Measurements from ENCODE around the gene KCNG3.

Gene KCNG3

DNA sequence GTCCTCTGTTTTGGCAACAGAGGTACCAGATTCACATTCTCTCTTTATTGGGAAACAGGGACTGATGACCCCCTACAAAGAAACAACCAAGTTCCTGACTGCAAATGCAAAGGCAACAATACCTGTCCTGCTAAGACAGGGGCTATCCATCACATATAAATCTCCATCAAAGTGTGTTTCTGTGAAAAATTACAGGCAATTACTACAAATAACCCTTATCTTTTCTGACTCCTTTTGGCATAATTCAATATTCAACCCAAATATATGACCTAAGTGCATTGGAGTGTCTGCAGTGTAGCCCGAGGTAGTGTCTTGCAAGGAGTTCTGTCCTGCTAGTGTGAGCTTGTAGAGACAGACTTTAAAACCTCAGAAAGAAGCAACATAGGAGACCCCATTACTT is 35.4 kb downstream of the KCNG3 start:
- H3K9me3 ChIP-seq, result no peaks in the 10 kb centered on the region
- H3K27me3 ChIP-seq (ENCODE audit: low read depth), result no peaks in the 10 kb centered on the region
- no peak overlapping the region for H3K4me3 ChIP-seq
- no peaks in the 10 kb centered on the region for H3K36me3 ChIP-seq (replicated peaks)
- in situ Hi-C loops (cut with MboI; ENCODE audit: low sequenced_read_pairs), result no loop called here
- no peak for DNase-seq (ENCODE audit: low spot score in 2 of 2)
- H3K4me1 ChIP-seq, result peaks cover 20% of the 10 kb centered on the region

- Histone ChIP-seq H3K36me3 (replicated peaks) (no peaks in the 10 kb centered on the region), H3K9me3 (no peaks in the 10 kb centered on the region), H3K4me1 (peaks cover 22% of the 10 kb centered on the region), H3K4me3 (no peak overlapping the region), H3K27me3 (ENCODE audit: low read depth) (no peaks in the 10 kb centered on the region)
- in situ Hi-C loops (cut with MboI; ENCODE audit: low sequenced_read_pairs), result no loop called here
- peak; percentile 40 to 56 for DNase-seq (ENCODE audit: low spot score in 2 of 2)
These were observed 36.8 kb downstream of the KCNG3 start for GRCh38 chr2:42457011-42457410.

GRCh38 chr2:42456126-42456839 is 37.5 kb downstream of the KCNG3 start:
- Histone ChIP-seq H3K36me3 (replicated peaks) (no peaks in the 10 kb centered on the region), H3K9me3 (no peaks in the 10 kb centered on the region), H3K4me3 (no peak overlapping the region), H3K27me3 (ENCODE audit: low read depth) (no peaks in the 10 kb centered on the region), H3K4me1 (peaks cover 22% of the 10 kb centered on the region)
- in situ Hi-C loops (cut with MboI; ENCODE audit: low sequenced_read_pairs), result no loop called here
- no peak for DNase-seq (ENCODE audit: low spot score in 2 of 2)

DNA sequence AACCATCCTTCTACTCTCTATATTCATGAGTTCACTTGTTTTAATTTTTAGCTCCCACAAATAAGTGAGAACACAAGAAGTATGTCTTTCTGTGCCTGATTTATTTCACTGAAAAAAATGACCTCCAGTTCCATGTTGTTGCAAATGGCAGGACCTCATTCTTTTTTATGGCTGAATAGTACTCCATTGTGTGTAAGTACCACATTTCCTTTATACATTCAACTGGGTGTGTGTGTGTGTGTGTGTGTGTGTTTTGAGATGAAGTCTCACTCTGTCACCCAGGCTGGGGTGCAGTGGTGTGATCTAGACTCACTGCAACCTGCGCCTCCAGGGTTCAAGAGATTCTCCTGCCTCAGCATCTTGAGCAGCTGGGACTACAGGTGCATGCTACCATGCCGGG is 41.2 kb downstream of the KCNG3 start:
- H3K27me3 ChIP-seq (ENCODE audit: low read depth), result no peaks in the 10 kb centered on the region
- no peaks in the 10 kb centered on the region for H3K36me3 ChIP-seq (replicated peaks)
- H3K9me3 ChIP-seq, result no peaks in the 10 kb centered on the region
- DNase-seq (ENCODE audit: low spot score in 2 of 2), result no peak
- no peak overlapping the region for H3K4me3 ChIP-seq
- H3K4me1 ChIP-seq, result peaks cover 18% of the 10 kb centered on the region
- in situ Hi-C loops (cut with MboI; ENCODE audit: low sequenced_read_pairs), result no loop called here

- no peak for DNase-seq (ENCODE audit: low spot score in 2 of 2)
- in situ Hi-C loops (cut with MboI; ENCODE audit: low sequenced_read_pairs), result no loop called here
These were observed 43.6 kb downstream of the KCNG3 start for GRCh38 chr2:42450136-42450535.

GRCh38 chr2:42449163-42450087 is 44.4 kb downstream of the KCNG3 start:
- Histone ChIP-seq H3K9me3 (no peaks in the 10 kb centered on the region), H3K4me3 (no peak overlapping the region), H3K4me1 (peaks cover 14% of the 10 kb centered on the region), H3K36me3 (replicated peaks) (no peaks in the 10 kb centered on the region), H3K27me3 (ENCODE audit: low read depth) (no peaks in the 10 kb centered on the region)
- in situ Hi-C loops (cut with MboI; ENCODE audit: low sequenced_read_pairs), result no loop called here
- no peak for DNase-seq (ENCODE audit: low spot score in 2 of 2)

More at GRCh38 chr2:42450136-42450535, 43.6 kb downstream of the KCNG3 start:
- no peaks in the 10 kb centered on the region for H3K9me3 ChIP-seq
- H3K36me3 ChIP-seq (replicated peaks), result no peaks in the 10 kb centered on the region
- peaks cover 14% of the 10 kb centered on the region for H3K4me1 ChIP-seq
- no peaks in the 10 kb centered on the region for H3K27me3 ChIP-seq (ENCODE audit: low read depth)
- H3K4me3 ChIP-seq, result no peak overlapping the region

GRCh38 chr2:42448163-42448562 is 45.6 kb downstream of the KCNG3 start:
- H3K4me1 ChIP-seq, result peaks cover 6% of the 10 kb centered on the region
- H3K36me3 ChIP-seq (replicated peaks), result no peaks in the 10 kb centered on the region
- no peak for DNase-seq (ENCODE audit: low spot score in 2 of 2)
- in situ Hi-C loops (cut with MboI; ENCODE audit: low sequenced_read_pairs), result no loop called here
- H3K9me3 ChIP-seq, result no peaks in the 10 kb centered on the region
- no peaks in the 10 kb centered on the region for H3K27me3 ChIP-seq (ENCODE audit: low read depth)
- no peak overlapping the region for H3K4me3 ChIP-seq

DNA sequence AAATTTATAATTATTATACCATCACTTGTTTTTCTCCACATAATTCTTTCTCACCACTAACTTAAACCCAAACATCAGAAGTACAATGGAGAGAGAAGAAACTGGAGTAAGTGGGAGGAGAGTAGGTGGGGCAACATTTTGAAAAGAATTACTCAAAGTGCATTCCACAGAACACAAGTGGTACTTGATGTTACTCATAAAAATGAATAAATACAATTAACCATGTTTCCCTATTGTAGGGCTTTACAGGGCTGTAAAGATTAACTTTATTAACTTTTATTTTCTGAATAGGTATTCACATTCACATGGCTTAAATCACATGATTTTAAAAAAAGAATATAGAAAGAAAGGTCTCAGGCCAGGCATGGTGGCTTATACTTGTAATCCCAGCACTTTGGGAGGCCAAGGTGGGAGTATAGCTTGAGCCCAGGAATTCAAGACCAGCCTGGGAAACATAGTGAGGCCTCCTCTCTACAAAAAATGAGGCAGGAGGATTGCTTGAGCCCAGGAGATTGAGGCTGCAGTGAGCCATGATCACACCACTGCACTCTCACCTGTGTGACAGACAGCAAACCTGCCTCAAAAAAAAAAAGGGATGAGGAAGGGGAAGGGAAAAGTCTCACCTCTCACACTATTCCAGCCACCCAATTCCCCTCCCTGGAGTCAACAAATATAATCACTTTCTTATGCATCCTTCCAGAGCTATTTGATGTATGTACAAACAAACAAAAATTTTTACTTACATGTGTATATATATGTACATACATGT is 47.1 kb downstream of the KCNG3 start:
- no peak overlapping the region for H3K4me3 ChIP-seq
- H3K36me3 ChIP-seq (replicated peaks), result no peaks in the 10 kb centered on the region
- in situ Hi-C loops (cut with MboI; ENCODE audit: low sequenced_read_pairs), result no loop called here
- H3K4me1 ChIP-seq, result peaks cover 6% of the 10 kb centered on the region
- H3K9me3 ChIP-seq, result no peaks in the 10 kb centered on the region
- peak; percentile 74 to 95 for DNase-seq (ENCODE audit: low spot score in 2 of 2)
- no peaks in the 10 kb centered on the region for H3K27me3 ChIP-seq (ENCODE audit: low read depth)

- Histone ChIP-seq H3K4me3 (no peak overlapping the region), H3K36me3 (replicated peaks) (no peaks in the 10 kb centered on the region), H3K4me1 (peaks cover 6% of the 10 kb centered on the region), H3K9me3 (no peaks in the 10 kb centered on the region), H3K27me3 (ENCODE audit: low read depth) (no peaks in the 10 kb centered on the region)
- no peak for DNase-seq (ENCODE audit: low spot score in 2 of 2)
- in situ Hi-C loops (cut with MboI; ENCODE audit: low sequenced_read_pairs), result no loop called here
These were observed 49.9 kb downstream of the KCNG3 start for GRCh38 chr2:42443718-42444399.

DNA sequence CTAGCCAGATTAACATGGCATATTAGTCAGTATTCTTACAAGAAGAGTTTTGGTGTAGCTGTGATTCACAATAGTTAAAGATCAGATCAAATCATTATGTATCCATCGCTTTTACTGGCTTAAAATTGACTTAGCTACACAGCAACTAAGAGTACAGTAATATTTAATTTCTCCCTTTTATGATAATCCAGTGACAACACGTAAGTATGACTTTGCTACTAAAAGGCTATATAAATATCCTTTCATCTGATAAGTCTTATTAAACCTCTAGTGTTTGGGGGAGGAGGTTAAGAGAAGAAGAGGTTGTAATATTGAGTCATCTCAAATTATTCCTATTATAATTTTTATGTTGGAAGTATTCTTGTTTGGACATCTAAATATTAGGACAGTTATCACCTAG is 51.0 kb downstream of the KCNG3 start:
- in situ Hi-C loops (cut with MboI; ENCODE audit: low sequenced_read_pairs), result no loop called here
- Histone ChIP-seq H3K4me3 (no peak overlapping the region), H3K4me1 (peaks cover 6% of the 10 kb centered on the region), H3K27me3 (ENCODE audit: low read depth) (no peaks in the 10 kb centered on the region), H3K9me3 (no peaks in the 10 kb centered on the region), H3K36me3 (replicated peaks) (no peaks in the 10 kb centered on the region)
- DNase-seq (ENCODE audit: low spot score in 2 of 2), result no peak

DNA sequence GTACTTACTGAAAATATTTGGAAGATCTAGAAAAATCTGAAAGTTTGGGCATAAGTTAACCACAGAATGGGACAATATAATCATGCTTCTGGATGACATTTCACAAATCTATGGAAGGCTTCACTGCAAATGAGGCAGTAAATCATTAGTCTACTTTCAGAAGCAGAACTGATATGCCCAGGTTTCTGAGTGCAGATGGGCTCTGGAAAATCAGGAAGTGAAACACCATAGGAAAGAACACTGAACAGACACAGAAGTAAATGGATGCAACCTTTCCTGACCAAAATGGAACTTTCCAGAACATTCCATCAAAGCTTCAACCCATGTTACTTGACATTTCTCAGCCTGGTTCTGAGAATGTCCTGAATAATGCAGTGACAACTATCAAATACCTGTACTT is 55.1 kb downstream of the KCNG3 start:
- Histone ChIP-seq H3K9me3 (no peaks in the 10 kb centered on the region), H3K4me3 (no peak overlapping the region), H3K27me3 (ENCODE audit: low read depth) (no peaks in the 10 kb centered on the region), H3K4me1 (no peaks in the 10 kb centered on the region), H3K36me3 (replicated peaks) (no peaks in the 10 kb centered on the region)
- DNase-seq (ENCODE audit: low spot score in 2 of 2), result no peak
- in situ Hi-C loops (cut with MboI; ENCODE audit: low sequenced_read_pairs), result no loop called here

DNA sequence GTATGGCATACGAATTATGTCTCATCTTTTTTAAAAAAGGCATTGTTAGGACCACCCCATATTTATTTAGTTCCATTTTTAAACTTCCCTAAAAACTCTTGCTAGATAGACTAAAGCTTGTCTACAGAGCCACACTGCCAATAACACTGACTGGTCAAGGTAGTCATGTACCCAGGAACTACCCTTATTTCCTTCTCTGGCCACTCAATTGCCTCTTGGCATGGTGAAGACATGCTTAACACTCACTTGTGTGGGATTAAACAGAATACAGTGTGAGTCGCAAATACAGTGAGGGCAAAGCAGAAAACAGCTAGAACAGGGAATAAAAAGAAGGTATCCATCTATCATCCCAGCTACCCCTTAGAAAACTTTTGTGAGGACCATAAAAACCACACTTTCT is 57.4 kb downstream of the KCNG3 start:
- Histone ChIP-seq H3K36me3 (replicated peaks) (no peaks in the 10 kb centered on the region), H3K4me1 (no peaks in the 10 kb centered on the region), H3K9me3 (no peaks in the 10 kb centered on the region), H3K4me3 (no peak overlapping the region), H3K27me3 (ENCODE audit: low read depth) (no peaks in the 10 kb centered on the region)
- DNase-seq (ENCODE audit: low spot score in 2 of 2), result no peak
- in situ Hi-C loops (cut with MboI; ENCODE audit: low sequenced_read_pairs), result no loop called here

GRCh38 chr2:42435628-42436027 is 58.2 kb downstream of the KCNG3 start:
- H3K27me3 ChIP-seq (ENCODE audit: low read depth), result no peaks in the 10 kb centered on the region
- H3K36me3 ChIP-seq (replicated peaks), result no peaks in the 10 kb centered on the region
- in situ Hi-C loops (cut with MboI; ENCODE audit: low sequenced_read_pairs), result no loop called here
- no peaks in the 10 kb centered on the region for H3K4me1 ChIP-seq
- no peak for DNase-seq (ENCODE audit: low spot score in 2 of 2)
- no peak overlapping the region for H3K4me3 ChIP-seq
- H3K9me3 ChIP-seq, result no peaks in the 10 kb centered on the region
